Measurements from ENCODE around the gene CYGB.
"Not testable (repeated sequence)": the region's sequence is repeated elsewhere in the genome, so short reads cannot be mapped to it uniquely, and the experiment has no call there.

Gene CYGB

GRCh38 chr17:76566988-76567431 lies 29.5 kb upstream of the CYGB start:
- DNase-seq = no peak

- DNase-seq = no peak
Observed at GRCh38 chr17:76566613-76566943, 29.1 kb upstream of the CYGB start.

- DNase-seq = no peak
Observed at GRCh38 chr17:76565728-76566612, 28.5 kb upstream of the CYGB start.

- not testable (repeated sequence) for DNase-seq
Observed at GRCh38 chr17:76564991-76565727, 27.6 kb upstream of the CYGB start.

GRCh38 chr17:76563359-76563758 lies 25.9 kb upstream of the CYGB start:
- not testable (repeated sequence) for DNase-seq

- DNase-seq = no peak
Observed at GRCh38 chr17:76562734-76563148, 25.2 kb upstream of the CYGB start.

GRCh38 chr17:76561799-76562268 lies 24.3 kb upstream of the CYGB start:
- no peak for DNase-seq

GRCh38 chr17:76561332-76561731 lies 23.8 kb upstream of the CYGB start:
- DNase-seq = no peak

- DNase-seq = no peak
Observed at GRCh38 chr17:76560877-76561221, 23.3 kb upstream of the CYGB start.

GRCh38 chr17:76560036-76560876 lies 22.7 kb upstream of the CYGB start:
- no peak for DNase-seq

GRCh38 chr17:76559460-76559859 lies 22.0 kb upstream of the CYGB start:
- DNase-seq = not testable (repeated sequence)

- no peak for DNase-seq
Observed at GRCh38 chr17:76558198-76559095, 20.9 kb upstream of the CYGB start.

GRCh38 chr17:76557368-76558197 lies 20.1 kb upstream of the CYGB start:
- peak; percentile 90 for DNase-seq

GRCh38 chr17:76556765-76557367 lies 19.4 kb upstream of the CYGB start:
- no peak for DNase-seq

GRCh38 chr17:76554131-76554530 lies 16.6 kb upstream of the CYGB start:
- DNase-seq = no peak

- DNase-seq = no peak
Observed at GRCh38 chr17:76553178-76553908, 15.8 kb upstream of the CYGB start.

GRCh38 chr17:76551685-76552084 lies 14.2 kb upstream of the CYGB start:
- no peak for DNase-seq

- DNase-seq = no peak
Observed at GRCh38 chr17:76550712-76551615, 13.5 kb upstream of the CYGB start.

GRCh38 chr17:76549539-76549938 lies 12.0 kb upstream of the CYGB start:
- DNase-seq = no peak

All from NCI-H1048 (cell line).